ENCODE results near the gene ATP8A1. TPM values are rescaled to one million over a fixed set of nuclear protein-coding genes. Genes with fewer than 3 reads are reported as not detected.
A peak's percentile ranks its signal among the peaks of the same experiment; 100 is the strongest.

ATP8A1 gene
- total RNA-seq, 2 donors from 2014 or later: 17.9 to 18.7 TPM

GRCh38 chr4:42483426-42484379 lies 173.2 kb downstream of the ATP8A1 start:
- Histone ChIP-seq H3K27me3 (ENCODE audit: control insufficient read depth, insufficient read depth, low read length, poor library complexity, severe bottlenecking) (no peaks in the 10 kb centered on the region), H3K9me3 (ENCODE audit: control insufficient read depth, low read length) (no peaks in the 10 kb centered on the region), H3K4me3 (ENCODE audit: low read length) (no peak overlapping the region), H3K4me1 (ENCODE audit: control insufficient read depth, insufficient read depth, low read length) (peaks cover under 1% of the 10 kb centered on the region), H3K9ac (ENCODE audit: extremely low read depth, low read length, poor library complexity, severe bottlenecking) (no peak overlapping the region), H3K36me3 (ENCODE audit: control insufficient read depth, insufficient read depth, low read length) (no peaks in the 10 kb centered on the region), H3K27ac (ENCODE audit: low read depth, low read length) (no peak overlapping the region)
- peaks cover 37% of the 10 kb centered on the region for H3K4me1 Mint-ChIP-seq
- no peaks in the 10 kb centered on the region for H3K36me3 Mint-ChIP-seq (ENCODE audit: low read depth)
- no peaks in the 10 kb centered on the region for H3K27me3 Mint-ChIP-seq (ENCODE audit: insufficient read depth)
- H3K4me3 Mint-ChIP-seq: no peak overlapping the region
- H3K9me3 Mint-ChIP-seq: no peaks in the 10 kb centered on the region
- H3K27ac Mint-ChIP-seq: no peak overlapping the region
- DNase-seq: no peak
- TF ChIP-seq CTCF (conservative IDR thresholded peaks at IDR 0.05): no peak
- 87 to 91% methylated on average over 3 to 8 of the region's 9 CpGs for WGBS, 2 experiments (ENCODE audit: insufficient coverage in 1 of 2, insufficient read length in 1 of 2)

GRCh38 chr4:42482516-42483327 lies 174.2 kb downstream of the ATP8A1 start:
- WGBS, 2 experiments (ENCODE audit: insufficient coverage in 1 of 2, insufficient read length in 1 of 2): 91 to 97% methylated on average over 3 to 5 of the region's 5 CpGs
- no peak for TF ChIP-seq CTCF (conservative IDR thresholded peaks at IDR 0.05)
- no peaks in the 10 kb centered on the region for H3K4me1 ChIP-seq (ENCODE audit: control insufficient read depth, insufficient read depth, low read length)
- no peak for DNase-seq
- peak overlapping the region; percentile 42 for H3K27ac ChIP-seq (ENCODE audit: low read depth, low read length)
- H3K4me3 ChIP-seq (ENCODE audit: low read length): no peak overlapping the region
- Mint-ChIP-seq H3K27ac (no peak overlapping the region), H3K9me3 (no peaks in the 10 kb centered on the region), H3K4me3 (no peak overlapping the region), H3K4me1 (peaks cover 28% of the 10 kb centered on the region), H3K36me3 (ENCODE audit: low read depth) (no peaks in the 10 kb centered on the region), H3K27me3 (ENCODE audit: insufficient read depth) (no peaks in the 10 kb centered on the region)
- H3K36me3 ChIP-seq (ENCODE audit: control insufficient read depth, insufficient read depth, low read length): no peaks in the 10 kb centered on the region
- no peak overlapping the region for H3K9ac ChIP-seq (ENCODE audit: extremely low read depth, low read length, poor library complexity, severe bottlenecking)
- no peaks in the 10 kb centered on the region for H3K9me3 ChIP-seq (ENCODE audit: control insufficient read depth, low read length)
- no peaks in the 10 kb centered on the region for H3K27me3 ChIP-seq (ENCODE audit: control insufficient read depth, insufficient read depth, low read length, poor library complexity, severe bottlenecking)

- Mint-ChIP-seq H3K9me3 (no peaks in the 10 kb centered on the region), H3K27me3 (ENCODE audit: insufficient read depth) (no peaks in the 10 kb centered on the region), H3K4me1 (peaks cover 15% of the 10 kb centered on the region), H3K4me3 (no peak overlapping the region), H3K36me3 (ENCODE audit: low read depth) (no peaks in the 10 kb centered on the region), H3K27ac (no peak overlapping the region)
- Histone ChIP-seq H3K4me3 (ENCODE audit: low read length) (no peak overlapping the region), H3K9me3 (ENCODE audit: control insufficient read depth, low read length) (no peaks in the 10 kb centered on the region), H3K27ac (ENCODE audit: low read depth, low read length) (no peak overlapping the region), H3K9ac (ENCODE audit: extremely low read depth, low read length, poor library complexity, severe bottlenecking) (no peak overlapping the region), H3K36me3 (ENCODE audit: control insufficient read depth, insufficient read depth, low read length) (no peaks in the 10 kb centered on the region), H3K27me3 (ENCODE audit: control insufficient read depth, insufficient read depth, low read length, poor library complexity, severe bottlenecking) (no peaks in the 10 kb centered on the region), H3K4me1 (ENCODE audit: control insufficient read depth, insufficient read depth, low read length) (no peaks in the 10 kb centered on the region)
- DNase-seq: no peak
- WGBS, 2 experiments (ENCODE audit: insufficient coverage in 1 of 2, insufficient read length in 1 of 2): 100% methylated on average over 1 of the region's 1 CpG; no CpG with 5 or more reads in 1 of the 2 experiments
- TF ChIP-seq CTCF (conservative IDR thresholded peaks at IDR 0.05): no peak
Observed at GRCh38 chr4:42480717-42481116, 176.2 kb downstream of the ATP8A1 start.

Data from endodermal cell (in vitro differentiated cells).